Measurements from ENCODE around the gene COTL1.

COTL1 gene

DNA sequence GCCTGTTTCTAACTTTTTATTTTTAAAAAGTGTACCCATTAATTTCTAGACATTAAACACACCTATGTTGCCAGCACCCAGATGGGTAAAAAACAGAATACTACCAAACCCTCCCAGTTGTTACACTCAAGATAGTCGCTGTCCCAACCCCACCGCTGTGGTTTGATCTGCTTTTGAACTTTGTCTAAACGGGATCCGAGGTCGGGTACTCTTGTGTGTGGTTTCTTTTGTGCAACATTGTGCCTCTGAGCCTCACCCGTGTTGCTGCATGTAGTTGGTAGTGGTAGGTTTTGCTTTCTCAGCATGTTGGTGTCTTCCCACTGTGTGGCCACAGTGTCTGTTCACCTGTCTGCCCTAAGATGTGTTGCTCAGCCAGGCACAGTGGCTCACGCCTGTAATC is 34.7 kb upstream of the COTL1 start:
- no peak overlapping the region for H3K27ac Mint-ChIP-seq
- peaks cover 42% of the 10 kb centered on the region for H3K4me1 Mint-ChIP-seq (ENCODE audit: low read depth)
- peaks cover 42% of the 10 kb centered on the region for H3K36me3 Mint-ChIP-seq (ENCODE audit: low read depth)
- no peaks in the 10 kb centered on the region for H3K9me3 Mint-ChIP-seq
- peak overlapping the region; percentile 4 for H3K4me3 Mint-ChIP-seq
- H3K27me3 Mint-ChIP-seq (ENCODE audit: low read depth) = peaks cover 2% of the 10 kb centered on the region
- no peak for DNase-seq (ENCODE audit: low spot score)

DNA sequence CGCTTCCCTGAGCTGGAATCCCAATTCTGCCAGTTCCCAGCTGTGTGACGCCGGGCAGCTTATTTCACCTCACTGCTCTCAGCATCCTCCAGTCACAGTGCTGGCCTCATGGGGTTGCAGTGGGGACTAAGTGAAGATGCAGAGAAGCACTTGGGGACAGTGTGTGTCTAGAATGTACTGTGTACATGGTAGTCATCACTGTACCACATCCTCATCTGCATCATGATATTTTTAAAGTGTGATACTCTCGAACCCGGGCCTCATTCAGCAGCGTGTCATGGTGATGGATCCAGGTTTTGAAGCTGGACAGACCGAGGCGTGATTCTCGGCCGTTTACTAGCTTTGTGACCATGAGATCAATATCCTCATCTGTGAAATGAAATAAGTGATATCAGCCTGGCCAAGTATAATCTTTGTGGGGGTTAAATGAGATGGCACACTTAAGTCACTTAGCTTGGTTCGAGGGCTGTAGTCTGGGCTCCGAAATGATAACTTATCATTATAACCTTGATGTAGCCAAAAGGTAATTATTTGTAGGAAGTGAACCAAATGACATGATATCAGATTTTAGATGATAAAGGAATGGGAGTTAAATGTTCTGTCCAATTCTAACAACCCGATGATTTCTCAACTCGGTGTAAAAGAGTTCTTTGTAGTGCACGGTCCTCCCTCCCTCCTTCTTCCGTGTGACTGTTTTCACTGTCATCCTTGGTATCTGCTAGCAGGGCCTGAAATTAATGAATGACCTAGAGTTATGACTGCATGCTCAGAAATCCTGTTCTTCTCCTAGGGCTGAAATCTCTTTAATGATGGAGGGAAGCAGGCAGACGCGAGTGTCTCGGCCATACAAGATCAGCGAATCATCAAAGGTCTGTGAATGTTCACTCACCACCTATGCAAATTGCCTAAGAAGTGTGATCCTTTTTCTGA is 32.4 kb upstream of the COTL1 start:
- peak overlapping the region; percentile 79 for H3K4me3 Mint-ChIP-seq
- peaks cover 40% of the 10 kb centered on the region for H3K4me1 Mint-ChIP-seq (ENCODE audit: low read depth)
- no peaks in the 10 kb centered on the region for H3K9me3 Mint-ChIP-seq
- peaks cover 12% of the 10 kb centered on the region for H3K27me3 Mint-ChIP-seq (ENCODE audit: low read depth)
- H3K36me3 Mint-ChIP-seq (ENCODE audit: low read depth) = peaks cover 40% of the 10 kb centered on the region
- DNase-seq (ENCODE audit: low spot score) = no peak
- peak overlapping the region; percentile 43 for H3K27ac Mint-ChIP-seq

DNA sequence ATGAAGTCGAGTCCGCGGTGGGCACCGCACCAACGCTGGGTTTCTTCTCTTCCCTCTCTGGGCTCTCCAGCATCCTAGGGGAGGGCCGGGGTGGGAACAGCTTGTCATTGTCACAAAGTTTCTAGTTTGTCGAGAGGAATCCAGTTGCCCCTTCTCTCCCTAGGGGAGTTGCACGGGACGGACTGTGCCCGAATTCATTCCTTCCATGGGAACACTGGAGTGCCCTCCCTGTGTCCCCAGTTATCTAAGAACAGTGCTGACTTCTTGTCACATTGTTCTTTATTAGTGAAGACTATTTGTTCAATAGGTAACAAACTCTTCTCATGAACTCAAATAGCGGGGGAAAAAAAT is 31.6 kb upstream of the COTL1 start:
- H3K27me3 Mint-ChIP-seq (ENCODE audit: low read depth) = peaks cover 16% of the 10 kb centered on the region
- peak overlapping the region; percentile 65 for H3K27ac Mint-ChIP-seq
- DNase-seq (ENCODE audit: low spot score) = no peak
- peak overlapping the region; percentile 81 for H3K4me3 Mint-ChIP-seq
- H3K4me1 Mint-ChIP-seq (ENCODE audit: low read depth) = peaks cover 38% of the 10 kb centered on the region
- H3K9me3 Mint-ChIP-seq = no peaks in the 10 kb centered on the region
- H3K36me3 Mint-ChIP-seq (ENCODE audit: low read depth) = peaks cover 35% of the 10 kb centered on the region

DNA sequence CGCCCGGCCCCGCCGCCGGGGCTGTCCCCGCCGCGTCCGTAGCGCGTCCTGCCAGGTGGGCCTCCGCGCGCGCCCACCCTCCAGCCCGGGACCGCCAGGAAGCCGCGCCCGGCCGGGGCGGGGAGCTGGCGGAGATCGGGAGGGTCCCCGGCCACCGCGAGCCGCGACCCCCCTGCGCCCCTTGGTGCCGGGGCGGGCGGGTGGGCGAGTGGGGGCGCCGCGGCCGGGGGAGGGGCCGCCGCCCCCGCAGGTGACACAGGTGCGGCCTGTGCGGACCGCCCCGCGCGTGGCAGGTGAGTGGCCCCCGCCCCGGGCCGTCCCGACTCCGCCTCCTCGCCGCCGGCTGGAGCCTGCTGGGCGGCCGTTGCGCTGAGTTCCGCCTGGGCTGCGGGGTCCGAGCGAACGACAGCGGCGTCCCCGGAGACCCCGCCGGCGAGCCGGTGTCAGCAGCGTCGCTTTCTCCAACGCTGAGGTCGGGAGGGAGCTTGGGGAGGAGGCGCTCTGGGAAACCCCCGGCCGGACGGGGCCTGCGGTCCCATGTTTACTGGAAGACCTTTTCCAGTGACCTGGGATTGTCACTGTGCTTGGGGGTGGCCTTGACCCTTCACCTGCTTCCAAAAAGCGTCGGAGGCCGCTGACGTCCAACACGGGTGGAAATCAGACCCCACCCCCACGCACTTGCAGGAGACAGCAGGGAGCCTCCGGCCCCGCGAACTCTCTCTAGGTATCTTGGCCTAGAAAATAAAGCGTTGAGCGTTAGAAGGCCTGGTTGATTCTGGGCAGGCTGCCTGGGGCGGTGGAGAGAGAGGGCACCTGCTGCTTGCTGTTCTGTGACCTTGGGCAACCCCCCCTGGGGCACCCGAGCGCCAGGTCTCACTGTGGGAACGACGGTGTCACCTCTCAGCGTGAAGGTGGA is 31.0 kb upstream of the COTL1 start:
- H3K27ac Mint-ChIP-seq = peak overlapping the region; percentile 76
- H3K36me3 Mint-ChIP-seq (ENCODE audit: low read depth) = peaks cover 29% of the 10 kb centered on the region
- H3K9me3 Mint-ChIP-seq = no peaks in the 10 kb centered on the region
- peak; percentile 46 for DNase-seq (ENCODE audit: low spot score)
- peaks cover 22% of the 10 kb centered on the region for H3K27me3 Mint-ChIP-seq (ENCODE audit: low read depth)
- H3K4me1 Mint-ChIP-seq (ENCODE audit: low read depth) = peaks cover 40% of the 10 kb centered on the region
- H3K4me3 Mint-ChIP-seq = peak overlapping the region; percentile 81

DNA sequence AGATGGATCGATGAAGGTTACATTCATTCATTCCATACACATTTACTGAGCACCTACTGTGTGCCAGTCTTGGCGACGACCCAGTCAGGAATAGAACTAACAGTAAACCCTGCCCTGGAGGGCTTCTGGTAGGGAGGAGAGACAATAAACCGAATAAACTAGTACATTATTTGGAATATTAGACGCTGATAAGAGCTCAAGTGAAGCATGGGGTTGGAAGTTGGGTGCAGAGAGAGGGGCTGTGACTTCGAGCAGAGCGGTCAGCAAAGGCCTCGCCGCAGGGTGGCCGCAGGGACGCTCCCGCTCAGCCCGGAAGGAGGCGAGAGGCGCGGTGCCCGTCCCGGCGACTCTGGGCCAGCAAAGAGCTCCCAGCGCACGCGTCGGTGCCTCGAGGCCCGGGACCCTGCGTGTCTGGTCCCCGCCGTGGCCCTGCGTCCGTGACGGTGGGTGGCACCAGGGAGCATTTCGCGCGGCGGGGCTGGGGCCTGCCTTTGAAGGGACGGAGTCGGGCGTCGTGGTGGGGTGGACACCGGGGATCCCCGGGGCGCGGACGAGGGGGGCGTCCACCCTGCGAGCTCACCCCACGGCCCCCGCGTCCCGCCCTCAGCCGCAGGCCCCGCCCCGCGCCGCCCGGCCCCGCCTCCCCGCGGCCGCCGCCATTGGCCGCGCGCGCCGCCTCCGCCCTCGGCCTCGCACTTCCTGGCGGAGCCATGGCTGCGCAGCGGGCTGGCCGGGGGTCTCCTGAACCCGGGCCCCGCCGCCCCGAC is 30.1 kb upstream of the COTL1 start, which contains the start of gene KLHL36:
TSS of gene KLHL36 (plus strand) at position 684 of the 767 bp plus-strand sequence. CDS start 2,357 bp downstream, outside the sequence.
- Mint-ChIP-seq H3K27me3 (ENCODE audit: low read depth) (peaks cover 23% of the 10 kb centered on the region), H3K9me3 (no peaks in the 10 kb centered on the region), H3K27ac (peak within 1 kb of the TSS; percentile 80), H3K4me1 (ENCODE audit: low read depth) (peaks cover 38% of the 10 kb centered on the region), H3K4me3 (peak within 1 kb of the TSS; percentile 82), H3K36me3 (ENCODE audit: low read depth) (peaks cover 26% of the 10 kb centered on the region)
- peak; percentile 84 for DNase-seq (ENCODE audit: low spot score)

DNA sequence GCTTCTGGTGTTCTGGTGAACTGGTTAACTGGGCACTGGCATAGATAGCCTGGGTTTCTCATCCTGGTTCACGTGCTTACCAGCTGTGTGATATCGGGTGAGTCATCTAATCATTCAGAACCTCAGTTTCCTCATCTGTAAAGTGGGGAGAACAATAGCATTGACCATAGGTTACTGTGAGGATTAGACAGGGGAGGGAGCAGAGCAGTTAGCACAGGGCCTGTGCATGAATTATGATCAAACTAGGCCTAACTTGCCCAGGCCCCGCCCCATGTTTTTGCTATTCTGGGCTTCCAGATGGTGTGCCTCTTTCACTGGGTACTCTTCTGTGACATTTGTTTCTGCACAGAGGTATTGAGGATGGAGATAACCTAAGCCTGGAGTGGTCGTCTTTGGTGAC is 25.8 kb upstream of the COTL1 start:
- Mint-ChIP-seq H3K36me3 (ENCODE audit: low read depth) (no peaks in the 10 kb centered on the region), H3K9me3 (no peaks in the 10 kb centered on the region), H3K27me3 (ENCODE audit: low read depth) (peaks cover 23% of the 10 kb centered on the region), H3K4me3 (no peak overlapping the region), H3K27ac (peak overlapping the region; percentile 53), H3K4me1 (ENCODE audit: low read depth) (peaks cover 41% of the 10 kb centered on the region)
- no peak for DNase-seq (ENCODE audit: low spot score)

DNA sequence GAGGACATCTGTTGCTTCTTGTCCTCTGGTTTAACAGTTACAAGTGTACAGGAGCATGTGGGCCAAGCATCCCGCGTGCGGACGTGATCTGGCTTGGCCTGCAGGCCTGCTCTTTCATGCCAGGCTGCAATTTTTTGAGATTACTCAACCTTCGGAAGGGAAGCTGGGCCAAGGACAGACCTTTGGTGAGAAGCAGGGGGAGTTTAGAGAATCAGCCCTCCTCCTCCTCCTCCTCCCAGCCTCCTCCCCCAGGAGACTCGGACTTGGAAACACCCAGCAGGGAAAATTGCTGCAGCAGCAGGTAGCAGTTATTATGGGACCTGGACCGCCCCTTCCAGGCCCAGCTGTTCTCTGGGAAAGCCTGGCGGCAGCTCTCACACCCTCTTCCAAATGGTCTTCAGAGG is 25.3 kb upstream of the COTL1 start:
- no peaks in the 10 kb centered on the region for H3K36me3 Mint-ChIP-seq (ENCODE audit: low read depth)
- peaks cover 44% of the 10 kb centered on the region for H3K4me1 Mint-ChIP-seq (ENCODE audit: low read depth)
- H3K27ac Mint-ChIP-seq = no peak overlapping the region
- H3K4me3 Mint-ChIP-seq = no peak overlapping the region
- DNase-seq (ENCODE audit: low spot score) = no peak
- no peaks in the 10 kb centered on the region for H3K9me3 Mint-ChIP-seq
- peaks cover 23% of the 10 kb centered on the region for H3K27me3 Mint-ChIP-seq (ENCODE audit: low read depth)

DNA sequence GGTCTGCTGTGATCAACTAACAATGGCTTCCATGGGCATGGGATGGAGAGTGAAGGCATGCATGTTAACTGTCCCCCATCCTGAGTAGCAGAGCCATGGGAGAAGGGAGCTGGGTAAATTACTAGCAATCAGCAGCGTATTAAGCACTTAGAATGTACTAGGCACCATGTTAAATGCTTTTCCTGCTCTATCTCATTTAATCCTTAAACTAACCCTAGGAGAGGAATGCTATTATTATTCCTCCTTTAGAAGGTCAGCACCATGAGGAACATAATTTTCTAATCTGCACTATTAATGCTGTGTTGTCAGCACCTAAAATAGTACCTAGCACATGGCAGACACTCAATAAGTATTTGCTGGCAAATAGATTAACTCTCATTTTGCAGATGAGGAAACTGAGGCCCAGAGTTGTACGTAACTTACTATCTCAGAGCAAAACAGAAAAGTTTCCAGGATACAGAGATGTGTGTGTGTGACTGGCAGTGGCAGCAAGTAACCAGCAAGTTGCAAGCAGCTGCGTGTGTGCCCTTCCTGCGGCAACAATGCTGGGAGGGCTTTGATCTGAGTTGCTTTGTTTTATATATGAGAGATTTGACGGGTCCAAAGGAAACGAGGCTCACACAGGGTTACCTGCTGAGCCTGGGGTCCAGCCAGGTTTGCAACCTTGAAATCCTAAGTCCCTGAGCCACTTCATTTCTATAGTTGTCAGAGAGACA is 23.9 kb upstream of the COTL1 start:
- peaks cover 21% of the 10 kb centered on the region for H3K27me3 Mint-ChIP-seq (ENCODE audit: low read depth)
- no peak for DNase-seq (ENCODE audit: low spot score)
- H3K27ac Mint-ChIP-seq = peak overlapping the region; percentile 83
- peaks cover 44% of the 10 kb centered on the region for H3K4me1 Mint-ChIP-seq (ENCODE audit: low read depth)
- H3K4me3 Mint-ChIP-seq = peak overlapping the region; percentile 69
- no peaks in the 10 kb centered on the region for H3K36me3 Mint-ChIP-seq (ENCODE audit: low read depth)
- H3K9me3 Mint-ChIP-seq = no peaks in the 10 kb centered on the region

DNA sequence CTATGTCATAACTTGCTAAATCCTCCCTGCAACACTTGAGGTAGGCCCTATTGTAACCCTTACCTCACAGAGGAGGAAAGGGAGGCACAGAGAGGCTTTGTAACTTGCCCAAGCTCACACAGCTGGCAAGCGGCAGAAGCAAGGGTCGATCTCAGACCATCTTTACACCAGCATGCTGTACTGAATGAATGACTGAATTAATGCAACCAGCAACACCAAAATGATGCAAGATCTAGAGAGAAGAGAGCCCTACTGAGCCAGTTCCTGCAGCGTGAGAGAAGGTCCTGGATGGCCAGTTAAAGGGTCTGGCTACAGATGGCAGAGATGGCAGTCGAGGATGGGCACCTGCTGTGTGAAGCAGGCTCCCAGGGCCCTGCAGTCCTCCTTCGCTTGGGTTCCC is 22.3 kb upstream of the COTL1 start:
- Mint-ChIP-seq H3K36me3 (ENCODE audit: low read depth) (no peaks in the 10 kb centered on the region), H3K4me3 (no peak overlapping the region), H3K27me3 (ENCODE audit: low read depth) (peaks cover 11% of the 10 kb centered on the region), H3K4me1 (ENCODE audit: low read depth) (peaks cover 38% of the 10 kb centered on the region), H3K27ac (no peak overlapping the region), H3K9me3 (no peaks in the 10 kb centered on the region)
- no peak for DNase-seq (ENCODE audit: low spot score)

DNA sequence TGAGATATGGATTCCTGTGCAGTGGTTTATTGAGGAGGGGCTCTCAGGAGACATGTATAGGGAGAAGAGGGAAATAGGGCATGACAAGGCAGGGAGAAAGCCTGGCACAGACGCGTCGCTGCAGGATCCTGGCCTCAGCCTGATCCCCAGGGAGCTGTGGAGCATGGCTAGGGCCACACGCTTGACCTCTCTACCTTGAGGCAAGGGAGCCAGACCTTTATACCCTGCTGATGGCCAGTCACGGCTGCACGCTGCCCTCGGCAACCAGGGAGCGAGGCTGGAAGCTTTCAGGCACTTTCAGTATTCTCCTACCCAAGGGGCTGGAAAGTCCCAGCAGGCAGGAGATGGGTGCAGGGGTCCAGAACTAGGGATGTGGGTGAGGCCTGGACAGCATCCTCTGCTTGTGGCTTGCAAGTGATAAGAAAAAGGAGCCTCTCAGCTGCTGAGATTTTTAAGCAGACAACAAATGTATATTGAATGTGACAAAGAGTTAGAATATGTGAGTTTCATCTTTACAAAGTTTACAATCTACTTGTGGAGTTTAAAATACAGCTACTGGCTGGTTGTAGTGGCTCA is 20.4 kb upstream of the COTL1 start:
- Mint-ChIP-seq H3K4me1 (ENCODE audit: low read depth) (peaks cover 35% of the 10 kb centered on the region), H3K27ac (no peak overlapping the region), H3K9me3 (no peaks in the 10 kb centered on the region), H3K36me3 (ENCODE audit: low read depth) (no peaks in the 10 kb centered on the region), H3K4me3 (no peak overlapping the region), H3K27me3 (ENCODE audit: low read depth) (peaks cover 11% of the 10 kb centered on the region)
- DNase-seq (ENCODE audit: low spot score) = no peak

DNA sequence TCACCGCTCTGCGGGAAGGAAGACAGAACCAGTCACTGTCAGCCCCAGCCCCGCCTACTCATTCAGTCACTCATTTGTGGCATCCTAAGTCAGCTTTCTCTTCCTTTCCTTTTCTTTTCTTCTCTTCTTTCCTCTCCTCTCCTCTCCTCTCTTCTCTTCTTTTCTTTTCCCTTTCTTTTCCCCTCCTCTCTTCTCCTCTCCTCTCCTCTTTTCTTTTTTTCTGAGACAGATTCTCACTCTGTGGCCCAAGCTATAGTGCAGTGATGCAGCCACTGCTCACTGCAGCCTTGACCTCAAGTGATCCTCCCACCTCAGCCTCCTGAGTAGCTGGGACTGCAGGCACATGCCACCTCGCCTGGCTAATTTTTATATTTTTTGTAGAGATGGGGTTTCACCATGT is 19.8 kb upstream of the COTL1 start:
- Mint-ChIP-seq H3K4me1 (ENCODE audit: low read depth) (peaks cover 35% of the 10 kb centered on the region), H3K27me3 (ENCODE audit: low read depth) (peaks cover 11% of the 10 kb centered on the region), H3K27ac (no peak overlapping the region), H3K36me3 (ENCODE audit: low read depth) (no peaks in the 10 kb centered on the region), H3K4me3 (no peak overlapping the region), H3K9me3 (no peaks in the 10 kb centered on the region)
- DNase-seq (ENCODE audit: low spot score) = no peak

DNA sequence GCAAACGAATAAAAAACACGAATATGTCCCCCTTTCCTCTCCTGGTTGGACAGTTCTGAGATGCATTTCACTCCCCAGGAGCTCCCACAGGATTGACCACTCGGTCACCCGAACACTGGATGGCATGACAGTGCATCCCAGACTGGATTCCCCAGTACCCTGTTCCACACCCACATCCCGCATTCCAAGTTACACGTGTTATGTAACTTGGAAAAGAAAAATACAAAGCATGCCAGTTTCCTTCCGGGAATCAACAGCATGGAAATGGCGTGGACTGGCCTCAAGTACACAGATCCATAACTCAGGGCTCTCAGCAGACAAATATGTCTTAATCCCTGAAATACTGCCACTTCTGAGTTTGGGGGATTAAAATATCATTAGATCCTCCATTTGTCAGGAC is 17.8 kb upstream of the COTL1 start:
- no peak for DNase-seq (ENCODE audit: low spot score)
- H3K27me3 Mint-ChIP-seq (ENCODE audit: low read depth) = peaks cover 18% of the 10 kb centered on the region
- H3K4me3 Mint-ChIP-seq = no peak overlapping the region
- no peaks in the 10 kb centered on the region for H3K9me3 Mint-ChIP-seq
- no peak overlapping the region for H3K27ac Mint-ChIP-seq
- H3K36me3 Mint-ChIP-seq (ENCODE audit: low read depth) = no peaks in the 10 kb centered on the region
- peaks cover 31% of the 10 kb centered on the region for H3K4me1 Mint-ChIP-seq (ENCODE audit: low read depth)

DNA sequence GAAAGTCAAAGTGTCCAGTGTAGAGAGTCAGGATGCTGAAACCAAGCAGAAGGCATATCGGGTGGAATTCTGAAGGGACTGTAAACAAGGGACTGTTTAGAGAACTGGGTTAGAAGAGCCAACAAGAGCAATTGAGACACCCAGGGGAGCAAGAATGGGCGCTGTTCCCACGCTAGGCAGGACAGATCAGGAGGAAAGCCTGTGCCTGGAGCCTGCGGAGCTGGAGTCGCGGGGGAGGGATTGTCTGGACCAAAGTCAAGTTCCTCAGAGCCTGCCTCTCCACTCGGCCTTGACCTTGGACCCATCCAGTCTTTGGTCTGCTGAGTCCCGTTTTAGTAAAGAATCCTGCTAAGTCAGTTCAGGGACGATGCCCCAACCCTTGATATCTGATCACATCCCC is 15.7 kb upstream of the COTL1 start:
- H3K27ac Mint-ChIP-seq = no peak overlapping the region
- H3K36me3 Mint-ChIP-seq (ENCODE audit: low read depth) = no peaks in the 10 kb centered on the region
- no peaks in the 10 kb centered on the region for H3K9me3 Mint-ChIP-seq
- no peak overlapping the region for H3K4me3 Mint-ChIP-seq
- no peak for DNase-seq (ENCODE audit: low spot score)
- peaks cover 18% of the 10 kb centered on the region for H3K27me3 Mint-ChIP-seq (ENCODE audit: low read depth)
- peaks cover 19% of the 10 kb centered on the region for H3K4me1 Mint-ChIP-seq (ENCODE audit: low read depth)

All from T-helper 2 cell treated with Interferon-gamma antibody and Interleukin-4, amounts not matched to agents 5 μg/mL and 100 μg/mL, for 36 hours (primary cell).